GM19452 (cell line): ENCODE results near the gene DPM2.

Experiments used
- ATAC-seq: cut with Tn5 transposase; IDR thresholded peaks from one replicate; pipeline ENCODE4 v1.9.1; 2021; ENCODE audit not compliant: unreplicated experiment

Gene DPM2

GRCh38 chr9:127973169-127974000 lies 35.7 kb upstream of the DPM2 start:
- ATAC-seq, result no peak

- no peak for ATAC-seq
Observed at GRCh38 chr9:127972236-127972871, 34.7 kb upstream of the DPM2 start.

GRCh38 chr9:127971357-127972235 lies 33.9 kb upstream of the DPM2 start:
- no peak for ATAC-seq

- ATAC-seq, result peak; percentile 75
Observed at GRCh38 chr9:127970401-127971313, 33.0 kb upstream of the DPM2 start.

- no peak for ATAC-seq
Observed at GRCh38 chr9:127968700-127969383, 31.2 kb upstream of the DPM2 start.

GRCh38 chr9:127968042-127968441 lies 30.4 kb upstream of the DPM2 start:
- no peak for ATAC-seq

- no peak for ATAC-seq
Observed at GRCh38 chr9:127967151-127967809, 29.6 kb upstream of the DPM2 start.

GRCh38 chr9:127966416-127967150 lies 28.9 kb upstream of the DPM2 start:
- ATAC-seq, result no peak

- ATAC-seq, result no peak
Observed at GRCh38 chr9:127965953-127966352, 28.3 kb upstream of the DPM2 start.

GRCh38 chr9:127963359-127964064 lies 25.9 kb upstream of the DPM2 start:
- ATAC-seq, result no peak

- no peak for ATAC-seq
Observed at GRCh38 chr9:127963041-127963358, 25.3 kb upstream of the DPM2 start.

GRCh38 chr9:127962278-127962677 lies 24.6 kb upstream of the DPM2 start:
- no peak for ATAC-seq

- no peak for ATAC-seq
Observed at GRCh38 chr9:127961613-127962155, 24.0 kb upstream of the DPM2 start.

GRCh38 chr9:127961155-127961490 lies 23.5 kb upstream of the DPM2 start:
- no peak for ATAC-seq

GRCh38 chr9:127960410-127961154 lies 22.9 kb upstream of the DPM2 start:
- no peak for ATAC-seq

- ATAC-seq, result no peak
Observed at GRCh38 chr9:127959841-127960409, 22.3 kb upstream of the DPM2 start.

- ATAC-seq, result no peak
Observed at GRCh38 chr9:127959398-127959797, 21.7 kb upstream of the DPM2 start.
